HTERT RPE-1 (cell line): Measurements from ENCODE around the gene SRRT.

Source experiments
- in situ Hi-C: fragments of 300-500 bp; cut with MboI; formaldehyde crosslinking; loops from 4 replicates; pipeline ENCODE4 v1.14.3; 2020; ENCODE audit warnings: low sequenced_read_pairs

The SRRT gene

GRCh38 chr7:100892364-100893317 lies 17.7 kb downstream of the SRRT start:
- in situ Hi-C loops: no loop called here

DNA sequence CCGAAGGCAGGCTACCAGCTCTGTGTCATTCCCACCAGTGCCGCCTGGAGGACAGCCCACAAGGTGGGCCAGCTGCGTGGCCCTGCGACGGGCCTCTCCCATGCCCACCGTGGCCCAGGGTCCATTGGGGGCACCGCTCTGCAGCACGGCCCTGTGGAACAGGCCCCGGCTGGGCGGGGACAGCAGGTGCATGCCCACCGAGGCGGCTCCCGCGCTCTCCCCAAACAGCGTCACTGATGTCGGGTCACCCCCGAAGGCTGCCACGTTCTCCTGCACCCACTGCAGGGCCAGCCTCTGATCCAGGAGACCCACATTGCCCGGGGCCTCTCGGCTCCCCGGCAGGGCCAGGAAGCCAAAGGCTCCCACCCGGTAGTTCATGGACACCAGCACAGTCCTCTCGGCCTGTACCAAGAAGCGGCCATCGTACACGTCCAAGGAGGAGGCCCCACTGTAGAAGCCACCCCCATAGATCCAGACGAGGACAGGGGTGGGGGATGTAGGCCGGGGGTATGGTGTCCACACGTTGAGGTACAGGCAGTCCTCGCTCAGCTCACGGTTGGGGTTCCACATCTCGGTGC lies 18.5 kb downstream of the SRRT start:
- in situ Hi-C loops: no loop called here

DNA sequence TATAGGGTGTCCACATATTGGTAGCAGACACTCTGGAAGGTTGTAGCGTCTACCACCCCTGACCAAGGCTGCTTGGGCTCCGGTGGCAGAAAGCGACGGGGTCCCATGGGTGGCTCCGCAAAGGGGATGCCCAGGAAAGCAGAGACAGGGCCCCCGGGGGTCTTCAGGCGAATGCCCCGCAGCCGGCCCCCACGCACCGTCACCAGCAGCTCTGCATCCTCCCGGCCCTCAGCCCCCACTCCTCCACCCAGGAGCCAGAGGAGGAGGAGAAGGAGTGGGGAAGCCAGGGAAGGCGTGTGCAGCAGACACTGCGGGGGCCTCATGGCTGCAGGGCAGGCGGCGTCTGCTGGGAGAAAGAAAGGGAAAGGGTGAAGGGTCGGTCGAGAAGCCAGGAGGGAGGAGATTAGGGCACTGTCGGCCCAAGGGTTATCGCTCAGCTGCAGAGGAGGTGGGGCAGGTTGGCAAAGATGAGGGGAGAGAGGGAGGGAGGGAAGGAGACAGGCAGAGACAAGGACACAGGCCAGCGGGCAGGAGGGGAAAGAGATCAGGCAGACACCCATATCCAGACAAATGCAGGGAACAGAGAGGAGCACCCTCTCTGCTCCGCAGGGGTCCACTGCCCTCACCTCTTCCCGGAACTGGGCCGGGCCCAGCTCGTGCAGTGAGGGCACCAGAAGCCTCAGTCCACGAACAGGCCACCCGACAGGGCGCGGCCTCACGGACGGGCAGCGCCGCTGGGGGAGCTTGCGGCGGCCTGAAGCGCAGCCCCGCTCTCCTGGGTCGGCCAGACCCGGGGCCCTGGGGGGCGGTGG lies 19.2 kb downstream of the SRRT start:
- in situ Hi-C loops: no loop called here

GRCh38 chr7:100894860-100895700 lies 20.2 kb downstream of the SRRT start:
- in situ Hi-C loops: no loop called here

DNA sequence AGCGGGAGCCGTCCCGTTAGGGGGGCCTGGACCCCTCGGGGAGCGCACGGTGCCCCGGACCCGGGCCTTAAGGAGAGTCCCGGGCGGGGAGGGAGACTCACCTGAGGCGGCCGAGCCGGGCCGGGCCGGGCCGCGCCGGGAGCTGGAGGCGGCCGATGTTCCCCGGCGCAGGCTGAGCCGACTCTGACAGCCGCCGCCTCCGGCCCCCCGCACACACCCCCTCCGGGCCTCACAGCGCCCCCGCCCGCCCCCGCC lies 20.7 kb downstream of the SRRT start, which contains the start of gene ACHE:
Gene ACHE, minus strand, starts transcription at position 188 of the 255 bp plus-strand sequence. CDS start 1,656 bp downstream, outside the sequence.
- in situ Hi-C loops: no loop called here

DNA sequence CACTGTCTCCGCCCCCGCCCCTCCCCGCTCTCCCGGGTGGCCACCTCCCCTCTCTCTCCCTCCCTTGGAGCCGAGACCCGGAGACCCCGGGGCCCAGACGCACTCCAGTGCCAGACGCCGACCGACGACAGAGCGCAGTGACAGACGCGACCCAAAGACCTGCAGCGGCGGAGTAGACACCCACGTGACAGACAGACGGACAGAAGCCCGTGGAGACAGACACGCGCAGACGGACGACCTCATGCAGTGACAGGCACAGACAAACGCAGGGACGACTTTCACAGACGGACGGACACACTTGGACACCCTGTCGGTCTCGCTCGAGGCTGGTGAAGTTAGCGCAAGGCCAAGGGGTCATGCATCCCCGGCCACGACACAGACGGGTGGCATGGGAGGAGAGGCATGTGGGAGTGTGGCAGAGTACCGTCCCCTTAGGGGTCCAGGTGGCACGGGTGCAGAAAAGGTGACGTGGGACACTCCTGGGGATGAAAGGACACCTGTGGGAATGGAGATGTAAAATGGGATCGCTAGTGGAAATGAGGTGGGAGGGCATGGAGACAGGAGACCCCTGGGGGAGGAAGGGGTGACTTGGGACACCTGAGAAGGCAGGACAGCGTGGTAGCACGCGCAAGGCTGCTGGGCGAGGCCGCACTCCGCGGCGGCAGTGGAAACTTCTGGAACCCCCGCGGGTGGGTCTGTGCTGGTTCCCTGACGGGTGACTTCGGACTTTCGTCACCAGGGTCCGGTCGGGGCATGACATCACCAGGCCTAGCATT lies 21.2 kb downstream of the SRRT start:
- in situ Hi-C loops: no loop called here

DNA sequence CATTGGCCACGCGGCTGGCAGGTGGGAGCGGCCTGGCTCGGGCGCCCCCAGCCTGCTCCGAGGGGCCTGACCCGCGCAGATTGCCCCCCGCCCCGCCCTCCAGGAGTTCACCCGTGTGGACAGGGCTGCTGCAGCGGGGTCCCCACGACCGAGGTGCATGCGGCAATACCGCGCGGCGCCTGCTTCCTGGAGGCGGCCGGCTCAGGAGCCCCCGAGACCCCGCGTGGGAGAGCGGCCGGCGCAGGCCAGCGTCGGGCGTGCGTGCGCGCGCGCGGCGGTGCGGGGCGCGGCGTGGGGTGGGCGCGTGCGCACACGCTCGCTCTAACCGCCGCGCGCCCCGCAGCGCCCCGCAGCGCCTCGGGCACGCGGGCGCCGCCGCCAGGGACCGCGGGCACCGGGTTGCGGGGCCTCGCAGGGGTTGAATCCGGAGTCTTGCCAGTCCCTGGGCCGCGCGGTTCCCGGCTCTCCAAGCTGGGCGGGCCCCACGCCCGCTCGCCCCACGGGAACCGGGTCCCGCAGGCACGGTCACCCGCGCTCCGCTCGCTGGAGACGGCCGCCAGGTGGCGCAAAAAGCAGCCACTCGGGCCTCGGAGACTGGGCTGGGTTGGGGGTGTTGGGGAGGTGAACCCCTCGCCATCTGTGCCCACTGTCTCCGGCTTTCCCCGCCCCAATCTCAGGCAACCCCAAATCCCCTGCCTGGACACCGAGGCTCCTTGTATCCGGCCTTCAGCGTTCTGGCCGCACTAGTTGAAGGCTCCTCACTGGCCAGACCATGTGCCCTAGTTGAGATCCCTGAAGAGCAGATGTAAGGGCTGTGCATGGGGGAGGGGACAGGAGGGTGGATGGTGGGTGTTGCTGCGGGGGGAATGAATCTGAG lies 22.1 kb downstream of the SRRT start:
- in situ Hi-C loops: no loop called here

GRCh38 chr7:100897772-100898454 lies 23.0 kb downstream of the SRRT start:
- in situ Hi-C loops: no loop called here

GRCh38 chr7:100899432-100899831 lies 24.5 kb downstream of the SRRT start:
- in situ Hi-C loops: no loop called here

DNA sequence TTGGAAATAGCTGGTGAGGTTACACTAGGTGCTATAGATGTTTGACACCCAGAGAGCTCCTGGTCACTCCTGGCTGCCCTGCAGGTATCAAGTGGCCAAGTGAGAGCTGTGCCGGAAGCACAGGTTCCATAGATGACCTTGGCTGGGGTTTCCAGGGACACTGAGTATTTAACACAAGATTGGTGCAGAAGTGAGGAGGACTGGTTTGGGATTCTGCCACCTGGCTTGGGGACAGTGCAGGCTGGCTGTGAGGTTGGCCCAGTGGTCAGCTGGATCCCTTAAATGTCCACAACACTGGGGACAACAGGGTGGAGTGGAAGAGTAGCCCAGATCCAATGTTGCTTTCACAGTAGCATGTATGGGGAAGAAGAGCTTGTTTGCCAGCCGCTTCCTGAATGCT lies 26.1 kb downstream of the SRRT start:
- in situ Hi-C loops: loop anchor here (25.0 kb wide), 1 partner anchor 161 kb away; no protein-coding TSS in a partner anchor

- in situ Hi-C loops: loop anchor here (25.0 kb wide), 1 partner anchor 160 kb away; no protein-coding TSS in a partner anchor
Observed at GRCh38 chr7:100901921-100902332, 27.0 kb downstream of the SRRT start.

GRCh38 chr7:100902638-100903037 lies 27.7 kb downstream of the SRRT start:
- in situ Hi-C loops: loop anchor here (25.0 kb wide), 1 partner anchor 160 kb away; no protein-coding TSS in a partner anchor

DNA sequence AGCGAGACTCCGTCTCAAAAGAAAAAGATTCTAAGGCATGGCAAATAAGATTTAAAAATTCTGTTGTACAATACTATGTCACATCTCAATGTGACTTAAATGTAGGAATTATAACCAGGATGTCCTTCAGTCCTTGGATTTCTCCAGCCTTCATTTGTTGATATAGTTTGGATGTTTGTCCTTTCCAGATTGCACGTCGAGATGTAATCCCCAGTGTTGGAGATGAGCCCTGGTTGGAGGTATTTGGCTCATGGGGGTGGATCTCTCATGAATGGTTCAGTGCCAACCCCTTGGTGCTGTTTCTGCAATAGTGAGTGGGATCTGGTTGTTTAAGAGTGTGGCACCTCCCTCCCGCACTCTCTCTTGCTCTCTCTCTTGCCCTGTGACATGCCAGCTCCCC lies 33.6 kb downstream of the SRRT start:
- in situ Hi-C loops: loop anchor here (25.0 kb wide), 1 partner anchor 154 kb away; no protein-coding TSS in a partner anchor

DNA sequence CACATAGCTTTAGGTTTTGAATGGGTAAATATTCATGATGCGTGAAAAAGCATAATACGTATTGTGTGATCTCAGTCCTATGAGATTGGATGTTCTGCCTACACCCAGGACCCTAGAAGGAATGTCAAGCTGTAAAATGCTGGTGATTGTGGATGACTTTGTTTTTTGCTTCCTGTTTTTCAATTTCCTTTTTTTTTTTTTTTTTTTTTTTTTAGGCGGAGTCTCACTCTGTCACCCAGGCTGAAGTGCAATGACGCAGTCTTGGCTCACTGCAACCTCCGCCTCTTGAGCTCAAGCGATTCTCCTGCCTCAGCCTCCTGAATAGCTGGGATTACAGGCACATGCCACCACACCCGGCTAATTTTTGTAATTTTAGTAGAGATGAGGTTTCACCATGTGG lies 35.5 kb downstream of the SRRT start:
- in situ Hi-C loops: loop anchor here (25.0 kb wide), 1 partner anchor 152 kb away; no protein-coding TSS in a partner anchor

GRCh38 chr7:100911484-100911883 lies 36.6 kb downstream of the SRRT start:
- in situ Hi-C loops: loop anchor here (25.0 kb wide), 1 partner anchor 151 kb away; no protein-coding TSS in a partner anchor

DNA sequence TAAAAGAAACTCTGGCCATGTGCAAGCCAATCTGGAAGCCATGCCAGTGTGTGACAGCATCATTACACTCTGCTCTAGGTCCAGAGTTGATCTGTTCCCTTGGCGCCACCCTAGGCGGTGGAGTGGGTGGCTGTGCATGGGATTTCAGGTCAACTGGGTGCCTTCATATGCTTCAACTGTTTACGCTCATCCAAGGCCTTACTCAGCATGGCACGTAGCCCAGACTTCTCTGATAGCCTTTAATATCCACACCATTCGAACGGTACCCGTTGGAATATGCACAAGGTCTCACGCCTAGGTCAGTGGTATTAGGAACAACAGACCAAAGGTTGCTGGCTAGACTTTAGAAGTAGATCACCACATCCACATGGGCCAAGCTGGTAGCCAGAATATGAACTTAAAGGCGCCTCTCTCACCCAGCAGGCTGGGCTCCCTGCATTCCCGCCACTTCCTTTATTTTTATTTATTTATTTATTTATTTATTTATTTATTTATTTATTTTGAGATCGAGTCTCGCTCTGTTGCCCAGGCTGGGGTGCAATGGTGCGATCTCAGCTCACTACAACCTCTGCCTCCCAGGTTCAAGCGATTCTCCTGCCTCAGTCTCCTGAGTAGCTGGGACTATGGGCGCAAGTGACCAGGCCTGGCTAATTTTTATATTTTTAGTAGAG lies 39.4 kb downstream of the SRRT start:
- in situ Hi-C loops: loop anchor here (25.0 kb wide), 1 partner anchor 148 kb away; no protein-coding TSS in a partner anchor

- in situ Hi-C loops: loop anchor here (25.0 kb wide), 1 partner anchor 147 kb away; no protein-coding TSS in a partner anchor
Observed at GRCh38 chr7:100914879-100915447, 40.1 kb downstream of the SRRT start.
